ENCODE data around the gene GATD1.
"Not testable (repeated sequence)": the region's sequence is repeated elsewhere in the genome, so short reads cannot be mapped to it uniquely, and the experiment has no call there.

GATD1 gene

DNA sequence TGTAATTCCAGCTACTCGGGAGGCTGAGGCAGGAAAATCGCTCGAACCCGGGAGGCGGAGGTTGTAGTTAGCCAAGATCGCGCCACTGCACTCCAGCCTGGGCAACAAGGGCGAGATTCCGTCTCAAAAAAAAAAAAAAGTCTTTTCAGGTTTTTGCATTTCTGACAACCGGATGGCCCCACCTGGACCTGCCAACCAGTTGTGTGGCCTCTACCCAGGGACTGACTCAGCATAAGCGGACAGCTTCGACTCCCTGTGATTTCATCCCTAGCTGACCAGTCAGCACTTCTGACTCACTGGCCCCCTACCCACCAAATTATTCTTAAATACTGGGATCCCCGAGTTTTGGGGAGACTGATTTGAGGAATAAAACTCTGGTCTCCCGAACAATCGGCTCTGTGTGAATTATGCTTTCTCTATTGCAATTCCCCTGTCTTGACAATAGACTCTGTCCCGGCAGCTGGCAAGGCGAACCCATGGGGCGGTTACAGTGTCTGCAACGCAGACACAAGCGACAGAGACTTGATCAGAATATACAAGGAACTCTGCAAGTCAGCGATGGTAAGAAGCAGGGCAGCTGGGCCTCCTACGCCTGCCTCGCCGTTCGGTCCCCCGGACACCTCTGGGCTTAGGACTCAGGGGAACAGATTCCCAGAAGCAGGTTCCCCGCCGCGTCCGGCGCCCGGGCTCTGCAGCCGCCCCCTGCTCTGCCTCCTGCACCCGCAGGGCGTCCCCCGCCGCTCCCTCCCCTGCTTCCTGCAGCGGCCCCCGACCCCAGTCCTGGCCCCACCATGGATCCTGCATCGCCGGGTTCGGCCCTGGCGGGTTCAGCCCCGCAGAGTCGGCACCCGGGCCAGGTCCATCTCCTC lies 30.8 kb downstream of the GATD1 start:
- peak; percentile 50 to 83 (median 71) for DNase-seq
- intact Hi-C loops (cut with DNase I) = no loop called here

DNA sequence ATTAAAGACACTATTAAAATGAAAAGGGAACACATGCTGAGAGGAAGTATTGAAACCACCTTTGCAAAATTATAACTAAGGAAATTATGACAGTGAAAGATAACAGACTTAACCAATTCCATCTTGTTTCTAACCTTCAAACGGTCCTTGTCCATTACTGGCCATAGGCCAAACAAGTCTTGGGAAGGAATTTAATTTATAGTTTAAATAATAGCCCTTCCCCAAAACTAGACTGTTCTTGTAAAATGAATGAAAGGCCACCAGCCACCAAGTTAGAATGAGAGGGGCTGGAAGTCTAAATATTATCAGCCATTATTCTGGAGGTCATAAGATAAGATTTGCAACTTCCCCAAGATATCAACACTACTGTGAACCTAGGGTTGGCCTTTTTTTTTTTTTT lies 31.9 kb downstream of the GATD1 start:
- no peak for DNase-seq
- intact Hi-C loops (cut with DNase I) = no loop called here

DNA sequence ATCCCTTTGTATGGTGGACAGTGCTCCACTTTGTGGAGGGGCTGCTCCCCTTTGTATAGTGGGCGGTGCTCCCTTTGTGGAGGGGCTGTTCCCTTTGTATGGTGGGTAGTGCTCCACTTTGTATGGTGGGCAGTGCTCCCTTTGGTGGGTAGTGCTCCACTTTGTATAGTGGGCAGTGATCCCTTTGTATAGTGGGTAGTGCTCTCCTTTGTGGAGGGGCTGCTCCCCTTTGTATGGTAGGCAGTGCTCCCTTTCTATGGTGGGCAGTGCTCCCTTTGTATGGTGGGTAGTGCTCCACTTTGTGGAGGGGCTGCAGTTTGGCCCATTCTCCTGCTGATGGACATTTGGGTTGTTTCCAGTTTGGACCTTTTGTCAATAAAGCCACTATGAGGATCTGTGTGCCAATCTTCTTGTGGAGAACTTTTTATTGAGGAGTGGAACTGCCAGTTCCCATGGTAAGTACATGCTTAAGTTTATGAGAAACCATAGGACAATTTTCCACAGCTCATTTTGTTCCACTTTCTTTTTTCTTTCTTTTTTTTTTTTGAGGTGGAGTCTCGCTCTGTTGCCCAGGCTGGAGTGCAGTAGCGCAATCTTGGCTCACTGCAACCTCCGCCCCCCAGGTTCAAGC lies 34.6 kb downstream of the GATD1 start:
- no peak for DNase-seq
- intact Hi-C loops (cut with DNase I) = no loop called here

DNA sequence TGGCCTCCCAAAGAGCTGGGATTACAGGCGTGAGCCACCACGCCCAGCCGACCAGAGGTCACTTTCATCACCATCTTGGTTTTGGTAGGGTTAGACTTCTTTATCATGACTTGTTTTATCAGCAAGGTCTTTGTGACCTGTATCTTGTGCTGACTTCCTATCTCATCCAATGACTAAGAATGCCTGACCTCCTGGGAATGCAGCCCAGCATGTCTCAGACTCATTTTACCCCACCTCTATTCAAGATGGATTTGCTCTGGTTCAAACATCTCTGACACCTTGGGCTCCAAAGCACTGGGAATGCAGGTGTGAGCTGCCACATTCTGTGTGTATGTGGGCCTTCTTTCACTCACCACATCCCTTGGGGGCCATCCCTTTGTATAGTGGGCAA lies 35.1 kb downstream of the GATD1 start:
- DNase-seq = no peak
- intact Hi-C loops (cut with DNase I) = no loop called here

DNA sequence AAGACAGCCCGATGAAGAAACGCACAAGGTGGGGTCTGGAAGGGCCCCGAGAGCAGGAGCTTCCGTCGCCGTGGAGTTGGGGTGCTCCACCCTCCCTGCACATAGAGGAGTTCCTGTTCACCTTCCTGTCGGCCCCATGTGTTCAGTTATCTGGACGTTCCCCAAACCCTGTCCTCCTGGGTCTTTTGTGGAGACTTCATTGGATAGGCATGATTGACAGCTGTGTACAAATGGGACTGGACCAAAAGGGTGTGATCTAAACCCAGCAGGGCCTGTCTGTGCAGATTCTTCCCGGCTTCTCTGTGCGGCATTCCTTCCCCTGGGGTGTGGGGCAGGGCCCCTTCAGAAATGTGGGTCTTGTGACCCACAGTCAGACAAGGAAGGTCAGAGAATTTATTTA lies 39.4 kb downstream of the GATD1 start:
- DNase-seq; intact Hi-C loops (cut with DNase I): not testable (repeated sequence)

DNA sequence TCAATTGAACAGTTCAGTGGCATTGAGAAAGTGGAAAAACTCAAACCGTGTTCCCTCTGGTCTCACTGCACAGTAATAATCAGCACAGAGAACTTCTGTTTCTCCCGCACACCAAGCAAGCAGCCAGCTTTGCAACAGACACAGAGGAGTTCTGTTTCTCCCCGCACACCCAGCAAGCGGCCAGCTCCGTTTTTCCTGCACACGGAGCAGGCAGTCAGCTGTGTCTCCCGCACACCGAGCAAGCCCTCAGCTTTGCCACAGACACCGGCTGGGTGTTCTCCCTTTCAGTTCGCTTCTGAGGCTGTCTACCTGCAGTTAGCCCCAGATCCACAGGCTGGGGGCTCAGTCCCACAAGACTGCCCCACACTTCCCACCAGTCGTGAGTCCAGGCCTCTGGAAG lies 39.9 kb downstream of the GATD1 start:
- intact Hi-C loops (cut with DNase I) = no loop called here

DNA sequence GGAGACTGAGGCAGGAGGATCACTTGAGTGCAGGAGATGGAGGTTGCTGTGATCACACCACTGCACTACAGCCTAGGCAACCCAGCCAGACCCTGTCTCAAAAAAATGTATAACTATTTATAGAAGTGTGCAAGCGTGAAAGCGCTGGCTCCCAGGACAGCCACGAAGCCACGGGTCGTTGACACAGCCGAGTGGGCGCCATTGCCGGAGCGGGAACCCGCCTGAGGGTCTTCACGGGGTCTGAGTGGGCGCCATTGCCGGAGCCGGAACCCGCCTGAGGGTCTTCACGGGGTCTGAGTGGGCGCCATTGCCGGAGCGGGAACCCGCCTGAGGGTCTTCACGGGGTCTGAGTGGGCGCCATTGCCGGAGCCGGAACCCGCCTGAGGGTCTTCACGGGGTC lies 42.7 kb downstream of the GATD1 start:
- intact Hi-C loops (cut with DNase I); DNase-seq: not testable (repeated sequence)

More for the DNA sequence above, 39.9 kb downstream of the GATD1 start:
- DNase-seq = peak in 20 of 42 donors; percentile 21 to 66 (median 46)

DNA sequence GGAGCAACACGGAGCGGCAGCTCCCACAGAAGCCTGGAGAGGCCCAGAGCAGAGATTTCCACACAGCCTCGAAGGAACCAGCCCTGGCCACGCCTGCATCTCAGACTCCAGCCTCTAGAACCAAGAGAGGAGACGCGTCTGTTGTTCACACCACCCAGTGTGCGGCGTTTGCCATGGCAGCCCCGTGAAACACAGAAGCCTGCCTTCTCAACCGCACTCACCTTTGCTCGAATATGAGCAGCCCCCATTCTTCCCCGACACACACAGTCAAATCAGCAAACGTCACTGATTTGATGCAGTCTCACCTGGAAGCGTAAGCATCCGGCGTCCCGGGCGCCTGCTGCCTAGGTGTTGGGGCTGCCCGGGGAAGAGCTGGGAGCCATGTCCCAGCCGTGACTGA lies 44.2 kb downstream of the GATD1 start:
- no peak for DNase-seq
- intact Hi-C loops (cut with DNase I) = no loop called here

DNA sequence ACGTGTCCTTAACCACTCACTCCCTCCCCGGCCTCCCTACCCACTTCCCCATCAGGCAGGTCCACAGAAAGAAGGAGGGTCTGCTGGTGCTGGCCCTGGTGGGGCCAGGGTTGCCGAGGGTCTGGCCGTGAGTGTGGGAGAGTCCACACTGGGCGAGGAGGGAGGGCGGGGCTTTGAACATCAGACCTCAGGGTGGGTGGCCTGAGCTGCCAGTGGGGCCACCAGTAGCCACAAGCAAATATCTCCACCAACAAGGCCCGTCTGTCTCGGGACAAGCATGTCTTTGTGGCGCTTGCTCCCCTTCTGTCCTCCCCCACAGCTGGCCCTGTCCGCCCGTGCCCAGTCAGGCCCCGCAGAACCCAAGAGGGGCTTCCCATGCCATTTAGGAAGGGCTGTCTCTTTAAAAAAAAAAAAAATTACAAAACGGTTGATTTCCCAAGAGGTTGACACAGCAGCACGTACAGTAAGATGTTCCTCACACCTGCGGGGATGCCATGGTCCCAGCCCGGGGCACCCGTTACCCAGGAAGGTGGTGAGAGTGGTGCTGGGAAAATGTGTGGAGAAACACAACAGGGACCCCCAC lies 47.7 kb downstream of the GATD1 start:
- intact Hi-C loops (cut with DNase I) = loop anchor here (5.0 kb wide), 1 partner anchor 68 kb away; the partner anchor contains the start of gene SLC25A22
- peak; percentile 69 to 95 (median 90) for DNase-seq

DNA sequence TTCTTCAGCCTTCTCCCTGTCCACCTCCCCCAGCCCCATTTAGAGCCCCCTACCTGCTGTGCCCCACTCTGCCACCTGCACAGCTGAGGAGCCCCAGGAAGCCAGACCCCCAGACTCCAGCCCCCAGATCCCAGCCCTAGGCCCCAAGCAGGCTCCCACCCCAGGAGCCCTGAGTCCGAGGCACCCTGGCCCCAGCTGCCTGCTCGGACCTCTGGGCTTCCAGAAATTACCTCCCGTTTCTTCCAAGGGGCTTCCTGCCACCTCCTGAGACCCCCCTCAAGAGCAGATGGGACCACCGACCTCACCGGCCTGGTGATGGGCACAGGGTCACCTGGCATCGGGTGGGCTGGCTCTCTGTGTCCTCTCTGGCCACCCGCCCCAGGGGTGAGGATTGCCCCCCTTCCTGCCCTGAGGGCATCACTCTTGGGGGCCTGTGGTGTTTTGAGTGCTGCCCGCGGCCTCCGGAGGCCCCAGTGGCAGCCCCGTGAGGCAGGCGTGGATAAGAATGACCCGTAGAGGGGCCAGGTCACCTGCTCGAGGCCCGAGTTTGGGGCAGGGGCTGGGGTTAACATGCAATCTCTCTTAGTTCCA lies 48.3 kb downstream of the GATD1 start:
- DNase-seq = no peak

DNA sequence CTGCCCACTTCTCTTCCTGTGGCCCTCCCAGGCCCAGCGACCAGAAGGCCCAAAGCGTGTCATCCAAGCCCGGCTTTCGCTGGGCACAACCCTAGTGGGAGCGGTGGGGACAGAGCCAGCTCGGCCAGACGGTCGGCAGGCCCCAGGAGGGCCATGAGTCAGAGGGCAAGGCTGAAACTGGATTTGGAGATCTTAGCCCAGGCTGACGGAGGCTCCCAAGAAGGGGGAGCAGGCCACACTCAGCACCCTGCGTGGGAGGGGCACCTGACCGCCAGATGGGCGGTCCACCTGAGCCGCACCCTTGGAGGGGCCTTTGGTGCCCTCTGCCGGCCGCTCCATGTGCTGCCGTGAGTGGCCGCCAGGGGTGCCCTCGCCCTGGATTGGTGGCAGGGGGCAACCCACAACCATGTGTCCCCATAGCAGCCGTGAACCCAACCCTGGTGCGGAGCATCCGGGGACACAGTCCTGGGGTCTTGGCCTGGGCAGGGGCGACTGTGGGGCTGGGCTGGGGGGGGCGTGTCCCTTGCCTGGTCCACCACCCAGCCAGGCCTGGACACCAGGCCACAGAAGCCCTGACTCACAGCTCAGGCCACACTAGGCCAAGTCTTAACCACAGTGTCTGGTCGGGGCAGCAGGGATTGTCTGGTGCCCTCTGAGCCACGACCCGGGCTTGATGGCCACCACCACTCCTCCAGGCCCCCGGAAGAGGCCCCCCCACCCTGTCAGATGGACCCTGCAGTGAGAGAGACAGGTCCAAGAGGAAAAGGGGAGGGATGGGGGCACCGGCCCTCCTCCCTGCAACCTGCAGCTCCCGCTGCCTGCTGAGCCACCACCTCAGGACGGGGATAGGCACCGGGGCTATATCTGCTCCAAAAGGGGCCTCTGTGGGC lies 49.2 kb downstream of the GATD1 start:
- intact Hi-C loops (cut with DNase I) = loop anchor here (5.0 kb wide), 1 partner anchor 69 kb away; the partner anchor contains the start of gene SLC25A22
- DNase-seq = peak; percentile 61 to 94 (median 81)

More for the DNA sequence above, 48.3 kb downstream of the GATD1 start:
- intact Hi-C loops (cut with DNase I) = loop anchor here (5.0 kb wide), 1 partner anchor 68 kb away; the partner anchor contains the start of gene SLC25A22

DNA sequence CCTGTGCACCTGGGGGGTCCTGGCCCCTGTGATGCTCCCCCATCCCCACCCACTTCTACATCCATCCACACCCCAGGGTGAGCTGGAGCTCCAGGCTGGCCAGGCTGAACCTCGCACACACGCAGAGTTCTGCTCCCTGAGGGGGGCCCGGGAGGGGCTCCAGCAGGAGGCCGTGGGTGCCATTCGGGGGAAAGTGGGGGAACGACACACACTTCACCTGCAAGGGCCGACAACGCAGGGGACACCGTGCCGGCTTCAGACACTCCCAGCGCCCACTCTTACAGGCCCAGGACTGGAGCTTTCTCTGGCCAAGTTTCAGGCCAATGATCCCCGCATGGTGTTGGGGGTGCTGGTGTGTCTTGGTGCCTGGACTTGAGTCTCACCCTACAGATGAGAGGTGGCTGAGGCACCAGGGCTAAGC lies 50.0 kb downstream of the GATD1 start:
- intact Hi-C loops (cut with DNase I) = loop anchor here (5.0 kb wide), 1 partner anchor 70 kb away; the partner anchor contains the start of gene SLC25A22
- DNase-seq = peak in 1 of 42 donors; percentile 29

DNA sequence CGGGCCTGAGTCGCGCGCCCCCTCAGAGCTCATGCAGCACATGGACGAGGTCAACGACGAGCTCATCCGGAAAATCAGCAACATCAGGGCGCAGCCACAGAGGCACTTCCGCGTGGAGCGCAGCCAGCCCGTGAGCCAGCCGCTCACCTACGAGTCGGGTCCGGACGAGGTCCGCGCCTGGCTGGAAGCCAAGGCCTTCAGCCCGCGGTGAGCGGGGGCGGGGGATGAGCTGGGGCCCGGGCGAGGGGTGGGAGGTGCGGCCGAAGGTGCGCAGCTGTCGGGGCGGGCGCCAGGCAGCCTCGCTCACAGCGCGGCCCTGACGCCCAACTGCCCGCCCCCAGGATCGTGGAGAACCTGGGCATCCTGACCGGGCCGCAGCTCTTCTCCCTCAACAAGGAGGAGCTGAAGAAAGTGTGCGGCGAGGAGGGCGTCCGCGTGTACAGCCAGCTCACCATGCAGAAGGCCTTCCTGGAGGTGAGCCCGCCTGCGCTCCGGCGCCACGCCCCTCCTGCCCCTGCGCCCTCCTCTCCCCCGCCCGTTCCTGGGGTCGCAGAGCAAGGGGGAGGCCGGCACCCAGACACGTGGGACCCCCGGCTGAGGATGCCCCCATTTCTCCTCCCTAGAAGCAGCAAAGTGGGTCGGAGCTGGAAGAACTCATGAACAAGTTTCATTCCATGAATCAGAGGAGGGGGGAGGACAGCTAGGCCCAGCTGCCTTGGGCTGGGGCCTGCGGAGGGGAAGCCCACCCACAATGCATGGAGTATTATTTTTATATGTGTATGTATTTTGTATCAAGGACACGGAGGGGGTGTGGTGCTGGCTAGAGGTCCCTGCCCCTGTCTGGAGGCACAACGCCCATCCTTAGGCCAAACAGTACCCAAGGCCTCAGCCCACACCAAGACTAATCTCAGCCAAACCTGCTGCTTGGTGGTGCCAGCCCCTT lies 50.7 kb downstream of the GATD1 start:
- DNase-seq = peak in 1 of 42 donors; percentile 30

DNA sequence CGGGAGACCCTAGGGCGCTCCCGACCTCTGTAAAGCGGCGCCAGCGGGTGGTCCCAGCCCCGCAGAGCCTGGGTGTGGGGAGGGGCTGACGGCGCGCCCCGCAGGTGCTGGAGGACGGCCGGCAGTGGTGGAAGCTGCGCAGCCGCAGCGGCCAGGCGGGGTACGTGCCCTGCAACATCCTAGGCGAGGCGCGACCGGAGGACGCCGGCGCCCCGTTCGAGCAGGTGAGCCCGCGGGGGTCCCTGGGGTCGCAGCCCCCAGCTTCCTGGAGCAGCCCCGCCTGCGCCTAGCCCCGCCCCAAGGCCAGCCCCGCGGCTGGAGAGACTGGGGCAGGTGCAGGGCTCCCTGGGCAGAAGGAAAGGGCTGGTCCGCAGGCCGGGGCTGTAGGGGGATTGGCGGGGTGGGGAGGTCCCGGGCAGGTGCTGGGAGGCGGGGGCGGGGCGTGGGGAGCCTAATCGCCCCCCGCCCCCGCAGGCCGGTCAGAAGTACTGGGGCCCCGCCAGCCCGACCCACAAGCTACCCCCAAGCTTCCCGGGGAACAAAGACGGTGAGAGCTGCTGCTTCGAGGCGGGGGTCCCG lies 51.6 kb downstream of the GATD1 start:
- intact Hi-C loops (cut with DNase I) = loop anchor here (5.0 kb wide), 1 partner anchor 72 kb away; the partner anchor contains the start of gene SLC25A22
- no peak for DNase-seq

More for the DNA sequence above, 50.7 kb downstream of the GATD1 start:
- intact Hi-C loops (cut with DNase I) = loop anchor here (5.0 kb wide), 1 partner anchor 71 kb away; the partner anchor contains the start of gene SLC25A22

DNA sequence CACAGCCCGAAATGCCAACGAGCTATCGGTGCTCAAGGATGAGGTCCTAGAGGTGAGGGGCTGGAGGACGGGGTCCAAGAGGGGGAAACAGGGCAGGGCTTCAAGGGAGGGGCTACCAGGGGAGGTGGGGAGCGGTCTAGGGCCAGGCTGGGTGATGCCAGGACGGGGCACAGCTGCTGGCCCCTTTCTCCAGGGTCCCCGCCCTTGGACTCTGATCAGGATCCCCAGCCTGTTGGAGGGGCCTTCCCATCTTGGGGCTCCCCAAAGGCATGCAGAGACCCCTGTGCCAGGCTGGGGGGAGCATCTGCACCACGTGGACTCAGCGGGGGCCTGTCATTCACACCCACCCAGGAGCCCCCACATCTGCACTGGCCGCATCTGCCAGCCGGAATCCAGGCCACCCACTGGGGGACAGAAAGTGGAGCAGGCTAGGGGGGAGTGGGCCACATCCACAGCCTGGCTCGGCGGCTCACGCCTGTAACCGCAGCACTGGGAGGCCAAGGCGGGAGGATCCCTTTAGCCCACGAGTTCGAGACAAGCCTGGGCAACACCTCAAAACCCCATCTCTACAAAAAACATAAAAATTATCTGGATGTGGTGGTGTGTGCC lies 52.4 kb downstream of the GATD1 start:
- intact Hi-C loops (cut with DNase I) = loop anchor here (5.0 kb wide), 2 partner anchors 63 to 72 kb away; partner anchors contain the start of gene SLC25A22
- DNase-seq = no peak

All from head of caudate nucleus (tissue), 42 donors.